OCI-LY7 (cell line): ENCODE data around the gene APPBP2.

Experiments used
- EZH2phosphoT487 ChIP-seq: fragments of 200-600 bp; sonication (generic); IDR thresholded peaks from 2 replicates; pipeline ENCODE4 v1.6.1; 2018; ENCODE audit warnings: low read depth, borderline replicate concordance, mild to moderate bottlenecking, mixed run types, antibody characterized with exemption, low read length, moderate library complexity, mixed read lengths
- TF ChIP-seq, protein P1 (sequence below): fragments of 200-600 bp; sonication (generic); conservative IDR thresholded peaks from 2 replicates; pipeline ENCODE4 v1.5.1; 2014; ENCODE audit warnings: mild to moderate bottlenecking, antibody characterized with exemption, low read length, moderate library complexity, mixed read lengths

DNA sequence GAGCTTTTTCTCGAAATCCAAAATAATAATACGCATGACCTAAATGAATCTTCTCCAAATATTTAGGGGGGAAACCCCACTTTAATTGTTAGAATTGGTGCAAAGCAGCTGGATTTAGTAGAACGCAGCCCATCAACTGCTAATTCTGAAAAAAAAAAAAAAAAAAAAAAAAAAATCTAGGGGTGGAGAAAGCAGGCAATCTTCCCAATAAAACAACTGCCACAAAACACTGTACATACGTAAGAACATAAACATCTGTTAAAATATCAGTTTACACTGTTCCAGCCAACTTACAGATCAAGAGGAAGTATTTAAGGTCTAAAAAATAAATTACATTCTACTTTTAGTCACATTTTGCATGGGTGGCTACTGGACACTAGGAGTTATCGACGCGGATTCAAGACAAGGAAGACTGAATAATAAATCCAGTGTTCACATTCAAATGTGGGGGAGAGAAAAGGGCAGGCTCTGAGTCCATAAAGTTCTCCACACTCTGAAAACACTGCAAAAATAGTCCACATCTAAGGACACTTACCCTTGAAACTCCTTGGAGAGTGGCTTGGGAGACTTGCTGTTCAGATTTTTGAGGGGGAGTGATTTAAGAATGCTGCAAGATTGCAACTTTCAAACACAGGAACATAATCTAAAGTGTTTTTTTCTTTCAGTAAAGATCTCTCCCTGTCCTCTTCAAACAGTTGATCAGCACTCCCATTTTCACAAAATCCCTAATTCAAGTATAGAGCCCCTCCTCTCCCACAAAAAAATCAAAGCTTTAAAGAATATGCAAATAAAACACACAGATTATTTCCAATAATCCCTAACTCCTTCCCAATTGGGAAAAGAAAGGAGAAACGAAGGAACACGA is 1.3 kb downstream of the APPBP2 start:
- TF ChIP-seq, protein P1, sequence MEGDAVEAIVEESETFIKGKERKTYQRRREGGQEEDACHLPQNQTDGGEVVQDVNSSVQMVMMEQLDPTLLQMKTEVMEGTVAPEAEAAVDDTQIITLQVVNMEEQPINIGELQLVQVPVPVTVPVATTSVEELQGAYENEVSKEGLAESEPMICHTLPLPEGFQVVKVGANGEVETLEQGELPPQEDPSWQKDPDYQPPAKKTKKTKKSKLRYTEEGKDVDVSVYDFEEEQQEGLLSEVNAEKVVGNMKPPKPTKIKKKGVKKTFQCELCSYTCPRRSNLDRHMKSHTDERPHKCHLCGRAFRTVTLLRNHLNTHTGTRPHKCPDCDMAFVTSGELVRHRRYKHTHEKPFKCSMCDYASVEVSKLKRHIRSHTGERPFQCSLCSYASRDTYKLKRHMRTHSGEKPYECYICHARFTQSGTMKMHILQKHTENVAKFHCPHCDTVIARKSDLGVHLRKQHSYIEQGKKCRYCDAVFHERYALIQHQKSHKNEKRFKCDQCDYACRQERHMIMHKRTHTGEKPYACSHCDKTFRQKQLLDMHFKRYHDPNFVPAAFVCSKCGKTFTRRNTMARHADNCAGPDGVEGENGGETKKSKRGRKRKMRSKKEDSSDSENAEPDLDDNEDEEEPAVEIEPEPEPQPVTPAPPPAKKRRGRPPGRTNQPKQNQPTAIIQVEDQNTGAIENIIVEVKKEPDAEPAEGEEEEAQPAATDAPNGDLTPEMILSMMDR = no peak
- TF ChIP-seq EZH2phosphoT487 = no peak
